AG20443 (cell line): ENCODE results near the gene AK5.

ENCODE experiments used
- DNase-seq: peaks from one replicate; pipeline ENCODE4 v3.0.0; 2012; ENCODE audit warnings: low spot score, mixed read lengths

The AK5 gene

GRCh38 chr1:77541162-77541545, 259.3 kb downstream of the AK5 start:
- no peak for DNase-seq

GRCh38 chr1:77542813-77543420, 261.1 kb downstream of the AK5 start:
- DNase-seq, result peak; percentile 24

- no peak for DNase-seq
Measured at GRCh38 chr1:77543822-77544448, 262.1 kb downstream of the AK5 start.

- no peak for DNase-seq
Measured at GRCh38 chr1:77544845-77545244, 263.0 kb downstream of the AK5 start.

DNA sequence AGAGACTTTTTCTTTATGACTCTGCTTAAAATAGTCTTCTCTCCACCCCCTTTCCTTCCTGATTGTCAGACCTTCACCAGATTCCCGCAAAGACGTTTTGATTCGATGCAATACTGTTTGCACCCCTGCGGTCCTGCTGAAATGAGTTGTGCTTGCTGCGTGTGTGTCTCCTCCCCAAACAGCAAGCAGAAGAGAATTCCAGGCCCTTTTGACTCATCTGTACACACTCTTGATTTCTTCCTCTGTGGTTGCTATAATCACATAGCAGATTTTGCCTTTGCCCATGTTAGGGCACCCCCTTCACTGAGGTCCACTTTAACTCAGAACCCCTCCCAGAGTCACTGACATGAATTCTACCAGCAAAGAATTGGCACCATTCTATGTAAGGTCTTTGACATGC, 264.2 kb downstream of the AK5 start:
- peak; percentile 46 for DNase-seq

- no peak for DNase-seq
Measured at GRCh38 chr1:77546890-77547289, 265.1 kb downstream of the AK5 start.

GRCh38 chr1:77548285-77548684, 266.5 kb downstream of the AK5 start:
- no peak for DNase-seq

- DNase-seq, result no peak
Measured at GRCh38 chr1:77550135-77550534, 268.3 kb downstream of the AK5 start.

DNA sequence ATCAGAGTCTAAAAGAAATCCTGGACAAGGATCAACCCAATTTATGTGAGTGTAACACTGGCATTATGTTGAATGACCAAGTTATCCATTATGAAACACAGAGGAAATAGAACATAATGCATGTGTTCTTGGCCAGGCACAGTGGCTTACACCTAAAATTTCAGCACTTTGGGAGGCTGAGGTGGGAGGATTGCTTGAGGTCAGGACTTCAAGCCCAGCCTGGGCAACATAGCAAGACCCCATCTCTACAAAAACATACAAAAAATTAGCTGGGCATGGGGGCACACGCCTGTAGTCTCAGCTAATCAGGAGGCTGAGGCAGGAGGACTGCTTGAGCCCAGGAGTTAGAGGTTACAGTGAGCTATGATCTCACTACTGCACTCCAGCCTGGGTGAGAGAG, 270.8 kb downstream of the AK5 start:
- no peak for DNase-seq

GRCh38 chr1:77553568-77554291, 271.9 kb downstream of the AK5 start:
- DNase-seq, result no peak

DNA sequence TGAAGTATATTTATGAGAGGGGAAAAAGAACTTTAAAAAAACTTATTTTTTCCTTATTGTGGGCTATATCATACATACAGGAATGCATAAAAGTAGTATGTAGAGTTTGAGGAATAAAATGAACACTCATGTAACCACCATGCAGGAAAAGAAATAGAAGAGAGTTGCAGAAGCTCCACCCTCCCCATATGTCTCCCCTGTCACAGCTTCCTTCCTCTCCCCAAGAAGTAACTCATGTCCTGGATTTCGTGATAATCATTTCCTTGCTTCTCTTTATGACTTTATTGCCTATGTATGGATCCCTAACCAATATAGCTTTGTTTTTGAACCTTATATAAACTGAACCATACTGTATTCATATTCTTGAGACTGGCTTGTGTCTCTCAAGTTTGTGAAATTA, 274.2 kb downstream of the AK5 start:
- no peak for DNase-seq

DNA sequence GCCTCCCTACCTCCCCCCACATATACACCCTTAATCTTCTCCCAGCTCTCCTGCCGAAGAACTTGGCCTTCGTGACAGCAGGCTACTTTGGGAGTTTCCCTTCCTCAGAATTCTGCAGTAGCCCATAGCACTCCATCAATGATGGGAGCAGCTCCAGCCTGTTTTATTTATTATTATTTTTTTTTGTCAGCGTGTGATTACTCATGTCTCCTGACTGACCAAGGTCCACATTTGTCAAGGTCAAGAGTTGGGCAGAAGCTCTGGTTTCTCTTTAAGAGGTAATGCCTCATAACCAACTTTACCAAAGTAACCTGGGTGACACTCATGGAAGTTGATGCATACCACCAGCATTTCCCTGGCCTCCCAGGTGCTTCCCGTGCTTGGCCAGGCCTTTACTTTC, 275.2 kb downstream of the AK5 start:
- no peak for DNase-seq

GRCh38 chr1:77558591-77559164, 276.9 kb downstream of the AK5 start:
- no peak for DNase-seq

- no peak for DNase-seq
Measured at GRCh38 chr1:77560741-77561140, 278.9 kb downstream of the AK5 start.

DNA sequence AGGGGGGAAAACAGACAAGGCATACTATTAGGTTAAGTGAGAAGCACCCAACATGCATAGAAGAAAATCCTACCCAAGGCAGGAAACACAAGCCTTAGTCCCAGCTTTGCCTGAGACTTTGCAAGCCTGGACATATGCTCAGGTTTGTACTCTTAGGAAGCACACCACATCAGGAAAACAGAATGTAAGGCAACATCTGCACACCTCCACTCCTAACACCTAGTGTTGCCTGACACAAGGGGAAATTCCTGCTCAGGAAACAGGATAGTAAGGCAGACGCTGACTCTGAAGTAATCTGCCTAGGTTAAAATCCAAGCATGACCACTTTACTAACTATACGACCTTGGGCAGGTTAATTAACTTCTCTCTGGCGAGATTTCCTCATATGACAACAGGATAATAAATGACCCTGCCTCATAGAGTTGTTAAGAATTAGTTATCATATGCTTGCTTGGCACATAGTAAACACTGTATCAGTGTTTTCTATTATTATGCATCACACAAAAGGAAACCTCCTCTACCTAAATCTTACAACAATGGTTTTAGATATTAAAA, 280.9 kb downstream of the AK5 start:
- DNase-seq, result no peak

DNA sequence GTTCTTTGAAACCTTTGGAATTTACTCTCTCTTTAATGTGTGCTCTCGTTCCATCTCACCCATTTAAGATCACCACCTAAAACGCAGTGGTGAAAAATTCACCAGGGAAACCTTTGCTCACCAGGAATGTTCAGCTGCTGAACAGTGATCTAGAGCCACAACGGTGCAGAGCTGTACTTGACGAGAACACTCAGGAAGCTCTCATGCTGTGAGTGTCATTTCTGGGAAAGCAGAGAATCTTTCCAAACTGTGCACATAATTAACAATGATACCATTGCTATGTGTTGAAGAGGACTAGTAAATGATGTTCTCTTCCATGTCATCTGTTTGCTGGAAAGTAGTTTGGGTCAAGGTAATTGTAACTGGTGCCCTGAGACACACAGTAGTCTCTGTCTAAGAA, 283.5 kb downstream of the AK5 start:
- no peak for DNase-seq

DNA sequence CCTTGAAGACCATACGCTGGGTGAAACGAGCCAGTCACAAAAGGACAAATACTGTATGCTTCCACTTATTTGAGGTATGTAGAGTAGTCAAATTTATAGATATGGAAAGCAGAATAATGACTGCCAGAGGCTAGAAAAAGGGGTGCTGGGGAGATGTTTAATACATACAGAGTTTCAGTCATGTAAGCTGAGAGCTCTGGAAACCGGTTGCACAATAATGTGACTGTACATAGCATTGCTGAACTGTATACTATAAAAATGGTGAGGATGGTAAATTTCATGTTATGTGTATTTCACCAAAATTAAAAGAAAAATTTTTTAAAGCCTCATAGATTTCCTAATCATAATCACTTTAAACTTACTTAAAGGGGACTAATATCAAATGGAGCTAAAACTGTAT, 289.8 kb downstream of the AK5 start:
- no peak for DNase-seq

- DNase-seq, result no peak
Measured at GRCh38 chr1:77579547-77579946, 297.7 kb downstream of the AK5 start.

DNA sequence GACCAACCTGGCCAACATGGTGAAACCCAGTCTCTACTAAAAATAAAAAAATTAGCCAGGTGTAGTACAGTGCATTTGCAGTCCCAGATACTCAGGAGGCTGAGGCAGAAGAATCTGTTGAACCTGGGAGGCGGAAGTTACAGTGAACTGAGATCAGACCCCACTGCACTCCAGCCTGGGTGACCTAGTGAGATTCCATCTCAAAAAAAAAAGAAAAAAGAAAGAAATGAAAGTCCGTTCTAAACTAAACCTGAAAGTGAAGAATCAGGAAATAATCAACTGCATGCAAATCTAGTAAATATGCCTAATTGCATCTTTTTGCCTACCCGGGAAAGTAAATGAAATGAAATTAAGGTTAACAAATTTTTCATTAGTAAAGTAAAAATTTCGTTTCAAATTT, 301.1 kb downstream of the AK5 start:
- no peak for DNase-seq

DNA sequence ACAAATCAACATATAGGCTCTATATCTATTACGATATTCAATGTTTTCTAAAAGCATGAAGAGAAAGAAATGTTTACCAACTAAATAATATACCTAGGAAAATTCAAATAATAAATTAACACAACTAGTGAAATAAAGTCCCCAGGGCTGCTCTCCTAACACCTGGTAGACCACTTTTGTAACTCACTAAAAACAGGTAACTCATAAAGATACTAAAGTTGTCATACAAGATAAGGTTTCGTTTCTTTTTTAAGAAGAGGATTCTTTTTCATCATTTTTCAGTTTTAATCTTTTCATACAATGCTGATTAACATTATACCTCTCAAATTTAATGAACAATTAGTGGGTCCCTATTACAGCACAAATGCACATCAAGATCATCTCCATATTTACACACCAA, 301.7 kb downstream of the AK5 start:
- no peak for DNase-seq

- no peak for DNase-seq
Measured at GRCh38 chr1:77584884-77585283, 303.1 kb downstream of the AK5 start.

DNA sequence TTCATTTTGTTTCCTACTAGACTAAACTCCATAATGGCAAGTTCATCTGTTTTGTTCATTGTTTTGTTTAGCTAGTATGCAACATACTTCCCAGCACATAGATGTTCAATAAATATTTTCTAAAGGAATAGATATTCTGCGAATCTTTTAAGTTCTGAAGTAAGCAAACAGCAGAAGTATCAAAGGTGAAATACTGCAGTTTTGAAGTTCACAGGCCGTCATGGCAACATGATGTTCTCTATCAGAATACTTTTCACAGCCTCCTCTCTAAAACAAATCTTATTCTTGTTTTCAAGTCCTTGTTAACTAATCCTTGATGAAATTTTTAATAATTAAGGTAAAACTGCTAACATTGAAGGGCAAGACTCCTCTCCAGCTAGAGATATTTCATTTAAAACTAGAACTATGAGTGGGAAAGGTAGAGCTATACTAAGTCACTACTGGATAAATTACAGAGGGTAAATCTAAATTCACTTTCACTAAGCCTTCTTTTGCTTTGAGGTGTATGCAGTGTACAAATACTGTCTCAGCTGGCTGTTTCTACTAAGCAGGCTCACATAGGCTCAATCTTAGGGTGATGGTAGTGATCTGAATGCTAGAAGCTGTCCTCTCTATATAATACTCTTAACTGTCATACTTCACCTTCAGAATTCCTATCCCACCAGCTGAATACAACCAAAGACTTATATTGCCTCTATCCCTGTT, 303.9 kb downstream of the AK5 start:
- no peak for DNase-seq
